Measurements from ENCODE around the gene MORN1.
A peak's percentile ranks its signal among the peaks of the same experiment; 100 is the strongest.
"Not testable (repeated sequence)": the region's sequence is repeated elsewhere in the genome, so short reads cannot be mapped to it uniquely, and the experiment has no call there.

MORN1 gene

DNA sequence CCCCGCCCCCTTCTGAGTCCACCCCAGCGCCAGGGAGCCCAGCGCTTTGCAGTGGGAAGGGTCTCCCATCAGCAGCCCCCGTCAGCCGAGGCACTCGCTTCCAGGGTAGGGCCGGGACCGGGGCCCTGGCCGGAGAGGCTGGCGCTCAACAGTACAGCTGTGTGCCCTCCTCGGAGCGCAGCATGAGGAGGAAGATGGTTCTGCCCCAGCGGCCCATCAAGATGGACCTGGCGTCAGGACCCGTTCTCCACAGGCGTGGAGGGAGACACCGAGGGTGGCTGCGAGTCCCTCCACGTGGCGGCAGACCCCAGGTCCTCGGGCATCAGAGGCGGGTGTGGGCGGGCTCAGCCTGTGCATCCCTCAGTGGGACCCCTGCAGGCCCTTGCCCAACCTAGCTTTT lies 54.3 kb downstream of the MORN1 start:
- no peak for DNase-seq (ENCODE audit: low spot score)

DNA sequence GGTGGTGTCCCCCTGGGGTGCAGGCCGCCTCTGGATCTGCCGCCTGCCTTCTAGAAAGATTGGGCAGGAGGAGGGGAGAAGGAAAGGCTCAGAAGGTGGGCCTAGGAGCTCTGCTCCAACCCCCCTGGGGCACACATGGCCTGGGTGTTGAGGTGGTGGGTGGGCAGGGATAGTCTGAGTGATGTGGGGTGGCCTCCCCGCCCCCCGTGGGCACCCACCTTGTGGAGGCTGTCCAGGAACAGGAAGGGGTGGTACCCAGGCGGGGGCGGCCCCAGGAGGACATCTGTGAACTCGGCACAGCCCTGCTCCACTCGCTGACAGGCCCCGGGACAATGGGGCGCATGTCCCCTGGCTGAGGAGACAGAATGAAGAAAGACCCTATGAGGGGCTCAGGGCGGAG lies 54.9 kb downstream of the MORN1 start:
- no peak for DNase-seq (ENCODE audit: low spot score)

DNA sequence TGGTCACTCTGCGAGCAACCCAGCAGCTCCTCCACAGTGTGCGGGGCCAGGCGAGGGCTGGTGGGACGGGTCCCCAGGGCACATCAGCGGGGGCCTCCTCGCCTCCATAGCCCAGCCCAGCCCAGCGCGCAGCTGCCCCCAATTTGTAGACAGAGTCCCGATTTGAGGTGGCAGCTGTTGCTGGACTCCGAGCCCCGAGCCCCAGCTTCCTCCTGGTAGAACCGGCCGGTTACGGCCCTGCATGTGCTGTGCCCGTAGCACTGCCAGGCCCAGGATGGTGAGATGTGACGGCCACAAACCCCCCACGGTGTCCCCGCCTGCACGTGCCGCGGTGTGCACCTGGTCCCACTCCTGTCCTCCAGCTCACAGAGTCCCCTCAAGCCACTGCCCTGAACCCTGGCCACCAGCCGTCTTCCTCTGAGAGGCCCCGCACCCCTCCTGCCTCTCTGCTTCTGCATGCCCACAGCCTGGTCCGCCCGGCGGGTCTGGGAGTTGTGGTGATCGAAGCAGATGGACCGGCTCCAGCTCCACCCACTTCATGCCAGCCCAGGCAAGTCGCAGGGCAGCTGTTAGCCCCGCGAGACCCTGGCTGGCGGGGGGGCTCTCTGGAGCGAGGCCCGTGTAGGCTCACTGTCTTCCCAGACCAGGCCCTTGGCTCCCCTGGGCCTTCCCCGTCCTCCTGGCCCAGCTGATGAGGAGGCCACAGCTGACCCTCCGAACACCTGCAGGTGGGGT lies 55.5 kb downstream of the MORN1 start:
- no peak for DNase-seq (ENCODE audit: low spot score)

DNA sequence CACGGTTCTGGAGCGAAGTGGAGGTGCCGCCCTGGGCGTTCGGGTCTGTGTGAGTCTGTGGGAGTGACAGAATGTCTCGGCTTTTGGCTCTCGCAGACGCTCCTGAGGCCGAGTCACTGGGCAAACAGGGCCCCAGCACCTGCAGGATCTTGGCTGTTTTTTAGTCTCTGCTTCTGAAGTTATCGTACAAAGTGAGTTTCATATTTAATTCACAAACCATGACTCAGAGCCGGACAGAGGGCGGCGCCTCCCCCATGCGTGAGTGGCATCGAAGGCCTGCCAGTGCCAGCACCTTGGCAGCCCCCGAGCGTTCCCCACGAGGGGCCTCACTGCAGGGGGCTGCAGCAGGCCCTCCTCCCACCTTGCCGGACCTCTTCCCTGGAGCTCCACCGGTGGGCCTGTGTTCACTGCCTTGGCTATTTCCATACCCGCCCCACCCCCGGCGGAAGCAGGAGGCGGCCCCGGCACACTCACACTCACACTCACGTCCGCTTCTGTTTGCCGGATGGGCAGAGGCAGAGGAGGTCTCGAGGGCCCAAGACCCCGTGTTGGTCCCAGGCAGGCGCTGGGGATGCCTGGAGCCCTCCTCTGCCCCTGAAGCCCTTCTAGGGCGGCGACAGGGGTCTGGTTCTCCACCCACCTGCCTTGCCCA lies 56.3 kb downstream of the MORN1 start:
- no peak for DNase-seq (ENCODE audit: low spot score)

DNA sequence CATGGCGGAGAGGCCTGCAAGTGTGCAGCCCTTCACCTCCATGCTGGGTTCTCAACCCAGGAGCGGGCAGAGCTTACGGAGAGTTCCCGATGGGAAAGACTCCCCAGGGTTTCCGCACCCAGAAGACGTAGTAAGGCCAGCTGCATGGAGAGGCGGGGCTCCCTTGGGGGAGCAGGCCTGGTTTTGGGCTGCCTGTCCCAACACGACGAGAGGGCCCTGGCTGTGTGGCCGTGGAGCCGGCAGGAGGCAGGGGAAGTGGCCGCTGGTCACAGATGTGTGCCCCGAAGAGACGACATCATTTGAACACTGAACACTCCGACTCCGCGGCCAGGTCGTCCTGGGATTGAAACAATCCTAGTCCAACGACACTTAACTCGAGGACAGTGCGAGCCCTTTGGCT lies 57.0 kb downstream of the MORN1 start:
- DNase-seq (ENCODE audit: low spot score) = no peak

DNA sequence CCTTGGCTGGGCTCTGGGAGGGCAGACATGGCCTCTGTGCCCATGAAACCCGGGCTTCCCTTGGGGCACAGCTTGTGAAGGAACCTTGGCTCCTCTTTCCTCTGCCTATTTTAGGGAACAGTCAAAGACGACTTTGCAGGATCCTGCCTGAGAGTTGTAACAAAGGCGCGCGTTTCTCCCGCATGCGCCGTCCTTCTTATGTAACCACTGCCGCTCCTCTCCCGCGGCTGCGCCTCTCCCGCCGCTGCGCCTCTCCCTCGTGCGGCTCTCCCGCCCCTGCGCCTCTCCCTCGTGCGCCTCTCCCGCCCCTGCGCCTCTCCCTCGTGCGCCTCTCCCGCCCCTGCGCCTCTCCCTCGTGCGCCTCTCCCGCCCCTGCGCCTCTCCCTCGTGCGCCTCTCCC lies 59.8 kb downstream of the MORN1 start:
- DNase-seq (ENCODE audit: low spot score) = not testable (repeated sequence)

DNA sequence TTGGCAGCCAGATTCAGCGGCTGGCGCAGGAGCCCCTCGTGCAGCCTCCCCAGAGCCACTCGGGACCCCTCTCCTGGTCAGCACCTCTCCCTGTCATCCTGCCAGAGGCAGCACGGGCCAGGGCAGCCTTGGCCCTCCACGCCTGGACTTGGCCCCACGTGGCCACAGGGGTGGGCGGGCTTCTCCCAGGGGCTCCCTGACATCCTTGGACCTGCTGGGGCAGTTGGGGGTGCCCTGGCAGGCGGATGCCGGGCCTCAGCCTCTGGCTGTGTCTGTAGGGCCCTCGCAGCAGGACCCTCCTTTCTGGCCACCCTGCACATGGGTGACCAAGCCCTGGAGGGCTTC lies 60.2 kb downstream of the MORN1 start:
- no peak for DNase-seq (ENCODE audit: low spot score)

DNA sequence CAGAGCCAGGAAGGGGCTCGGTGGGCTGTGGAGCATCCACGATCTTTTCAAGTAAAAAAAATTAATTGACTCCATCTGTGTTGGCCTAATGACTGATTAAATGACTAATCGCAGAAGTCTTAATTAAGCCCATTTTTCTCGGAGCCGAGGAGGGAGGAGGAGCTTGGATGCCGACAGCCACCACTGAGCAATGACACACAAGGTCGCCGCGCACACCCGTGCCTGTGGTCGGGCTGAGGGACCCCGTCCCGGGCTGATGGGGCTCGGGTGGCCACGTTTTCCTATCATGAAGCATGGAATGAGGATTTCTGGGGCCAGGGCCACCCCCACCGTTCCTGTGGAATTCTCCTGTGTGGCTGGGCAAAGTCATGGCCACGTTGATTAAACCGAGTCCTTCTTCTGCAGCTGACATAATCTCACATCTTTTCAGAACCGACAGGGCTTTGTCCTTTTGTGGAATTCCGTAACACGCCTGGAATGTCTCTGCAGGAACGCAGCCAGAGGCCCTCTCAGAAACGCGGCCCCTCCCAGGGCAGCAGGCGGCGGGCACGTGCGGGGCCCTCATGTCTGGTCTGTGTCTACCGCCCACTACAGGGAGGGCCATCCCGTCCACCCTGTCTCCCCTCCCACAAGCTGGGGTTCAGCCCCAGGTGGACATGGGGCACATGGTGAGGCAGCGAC lies 60.7 kb downstream of the MORN1 start:
- peak; percentile 88 for DNase-seq (ENCODE audit: low spot score)

DNA sequence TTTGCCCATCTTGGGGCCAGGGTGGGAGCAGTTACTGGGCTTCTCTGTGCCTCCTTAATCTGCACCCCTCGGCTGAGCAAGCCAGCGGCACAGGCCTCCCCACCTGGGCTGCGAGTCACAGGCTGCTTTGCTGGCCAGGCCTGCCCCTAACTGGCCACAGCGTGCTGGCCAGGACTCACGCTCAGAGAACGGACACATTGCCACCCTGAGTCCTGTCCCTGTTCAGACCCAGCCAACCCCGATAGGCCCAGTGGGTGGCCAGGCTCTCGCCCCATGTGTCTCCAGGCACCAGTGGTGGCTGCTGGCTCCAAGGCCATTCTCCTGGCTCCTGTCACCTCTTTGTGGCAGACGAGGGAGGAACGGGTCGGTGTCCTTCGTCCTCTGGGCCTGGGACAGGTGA lies 61.3 kb downstream of the MORN1 start:
- no peak for DNase-seq (ENCODE audit: low spot score)

DNA sequence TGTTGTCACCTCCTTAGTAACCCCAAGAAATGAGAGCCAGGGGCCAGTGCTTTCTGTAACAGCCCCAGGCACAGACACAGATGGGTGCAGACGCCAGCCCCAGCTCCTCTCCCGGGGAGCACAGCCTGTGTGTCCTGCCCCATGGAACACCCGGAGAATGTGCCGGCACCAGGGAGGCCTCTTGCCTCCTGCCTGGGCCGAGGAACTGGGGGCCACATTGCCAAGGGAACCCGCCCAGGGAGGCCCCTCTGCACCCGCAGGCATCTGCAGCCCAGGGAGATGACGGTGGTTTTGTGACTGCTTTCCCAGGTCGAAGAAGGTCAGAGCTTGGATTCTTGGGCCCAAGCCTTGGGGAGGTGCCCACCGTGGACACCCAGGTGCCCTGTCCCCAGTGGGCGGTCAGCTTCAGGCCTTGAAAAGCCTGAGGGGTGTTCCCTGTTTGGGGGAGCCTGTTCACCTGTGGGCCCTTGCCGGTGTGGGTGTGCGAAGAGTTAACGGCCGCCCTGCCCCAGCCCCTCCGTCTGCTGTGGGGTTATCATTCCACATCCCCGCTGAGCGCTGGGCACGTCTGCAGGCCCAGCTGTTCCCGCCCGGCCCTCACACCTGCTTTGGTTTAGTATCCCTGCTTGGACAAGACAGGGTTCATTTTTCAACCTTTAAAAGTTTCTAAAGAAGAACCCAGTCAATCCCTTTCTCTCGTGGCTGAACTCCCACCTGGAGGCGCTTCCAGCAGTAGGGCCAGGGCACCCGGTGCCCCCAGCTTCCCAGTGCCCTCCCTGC lies 62.5 kb downstream of the MORN1 start:
- no peak for DNase-seq (ENCODE audit: low spot score)

DNA sequence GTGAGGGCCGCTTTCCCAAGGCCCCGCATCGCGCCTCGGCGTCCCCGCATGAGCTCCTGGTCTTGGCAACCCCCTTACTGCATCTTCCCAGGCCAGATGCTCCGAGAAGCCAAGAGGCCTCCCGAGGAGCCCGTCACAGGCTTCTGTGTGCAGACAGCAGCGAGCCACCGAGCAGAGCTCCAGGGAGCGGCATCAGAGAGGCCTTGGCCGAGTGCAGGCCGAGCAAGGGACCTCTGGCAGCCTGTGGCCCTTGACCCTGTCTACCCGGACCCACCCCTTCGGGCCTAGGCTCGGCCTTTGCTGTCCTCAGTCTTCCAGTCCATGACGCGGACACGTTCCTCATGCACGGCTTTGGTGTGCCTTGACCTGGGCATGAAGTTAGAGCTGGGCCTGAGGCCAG lies 63.5 kb downstream of the MORN1 start:
- DNase-seq (ENCODE audit: low spot score) = no peak

DNA sequence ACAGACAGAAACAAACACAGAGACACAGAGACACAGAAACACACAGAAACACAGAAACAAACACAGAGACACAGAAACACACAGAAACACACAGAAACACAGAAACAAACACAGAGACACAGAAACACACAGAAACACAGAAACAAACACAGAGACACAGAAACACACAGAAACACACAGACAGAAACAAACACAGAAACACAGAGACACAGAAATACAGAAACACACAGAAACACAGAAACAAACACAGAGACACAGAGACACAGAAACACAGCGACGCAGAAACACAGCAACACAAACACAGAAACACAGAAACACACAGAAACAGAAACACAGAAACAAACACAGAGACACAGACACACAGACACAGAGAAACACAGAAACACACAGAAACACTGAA lies 64.2 kb downstream of the MORN1 start:
- DNase-seq (ENCODE audit: low spot score) = not testable (repeated sequence)

DNA sequence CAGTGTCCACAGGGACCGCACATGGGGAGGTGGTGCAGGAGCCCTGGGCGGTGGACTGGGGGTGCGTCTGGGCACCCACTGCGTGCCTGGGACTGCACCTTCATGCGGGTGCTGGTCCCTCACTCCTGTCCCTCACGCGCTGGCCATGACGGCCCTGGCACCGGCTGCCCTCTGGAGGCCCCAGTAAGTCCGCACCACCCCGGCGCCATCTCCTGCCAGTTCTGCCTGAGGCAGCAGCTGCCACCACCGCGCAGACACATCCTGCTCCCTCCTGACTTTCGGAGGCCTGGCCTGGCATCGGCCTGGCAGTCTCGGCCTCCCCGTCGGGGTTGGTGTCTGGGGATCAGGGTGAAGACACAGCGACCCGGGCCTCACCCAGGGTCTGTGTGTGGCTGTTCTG lies 64.8 kb downstream of the MORN1 start:
- no peak for DNase-seq (ENCODE audit: low spot score)

DNA sequence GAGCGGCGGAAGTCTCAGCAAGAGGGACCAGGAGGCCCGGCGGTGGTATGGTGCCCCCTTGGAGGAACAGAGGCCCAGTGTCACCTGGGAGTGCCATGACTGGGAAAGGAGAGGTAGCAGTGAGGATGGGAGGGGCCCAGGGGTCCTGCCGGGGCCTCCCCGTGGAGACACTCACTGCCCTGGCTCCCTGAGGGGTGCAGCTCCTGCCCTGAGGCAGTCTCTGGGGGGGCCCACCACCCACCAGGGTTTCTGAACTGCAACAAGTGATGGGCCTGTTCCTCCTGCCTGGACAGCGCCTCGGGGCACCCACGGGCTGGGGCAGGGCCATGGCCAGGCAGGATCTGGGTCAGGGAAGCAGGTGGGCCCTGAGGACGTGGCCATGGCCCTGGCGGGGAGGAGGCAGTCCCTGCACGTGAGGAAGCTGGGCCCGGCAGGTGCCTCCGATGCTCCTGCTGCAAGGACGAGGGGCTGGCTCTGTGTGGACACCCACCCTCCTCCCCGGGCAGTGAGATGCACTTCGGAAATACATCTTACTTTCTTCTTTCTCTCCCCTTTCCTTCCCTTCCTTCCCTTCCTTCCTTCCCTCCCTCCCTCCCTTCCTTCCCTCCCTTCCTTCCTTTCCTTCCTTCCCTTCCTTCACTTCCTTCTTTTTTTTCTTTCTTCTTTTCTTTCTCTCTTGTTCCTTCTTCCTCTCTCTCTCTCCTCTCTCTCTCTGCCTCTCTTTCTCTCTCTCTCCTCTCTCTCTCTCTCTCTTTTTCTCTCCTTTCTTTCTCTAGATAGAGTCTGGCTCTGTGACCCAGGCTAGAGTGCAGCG lies 66.6 kb downstream of the MORN1 start:
- DNase-seq (ENCODE audit: low spot score) = no peak

DNA sequence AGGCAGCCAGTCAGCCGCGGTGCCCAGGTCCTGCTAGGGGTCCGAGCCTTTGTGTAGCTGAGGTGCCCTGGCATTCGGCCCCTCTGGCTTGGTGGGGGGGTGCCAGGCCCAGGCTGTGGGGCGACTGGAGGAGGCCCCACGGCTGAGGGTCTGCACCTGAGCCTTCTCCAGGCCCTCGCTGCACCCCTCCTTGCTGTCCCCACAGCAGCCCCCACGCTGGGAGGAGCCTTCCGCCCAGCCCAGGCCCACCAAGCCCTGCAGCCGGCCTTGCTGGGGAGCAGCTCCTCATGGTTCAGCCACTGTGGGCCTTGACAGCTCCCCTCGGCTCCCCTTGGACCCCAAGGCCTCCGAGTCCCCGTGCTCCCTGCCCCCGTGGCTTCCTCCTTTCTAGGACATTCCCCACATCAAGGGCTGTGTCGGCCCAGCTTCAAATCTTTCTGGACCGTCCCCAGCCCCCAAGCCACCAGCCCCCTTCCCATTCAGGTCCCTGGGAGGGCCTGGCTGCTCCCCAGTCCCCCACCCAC lies 67.8 kb downstream of the MORN1 start:
- no peak for DNase-seq (ENCODE audit: low spot score)

DNA sequence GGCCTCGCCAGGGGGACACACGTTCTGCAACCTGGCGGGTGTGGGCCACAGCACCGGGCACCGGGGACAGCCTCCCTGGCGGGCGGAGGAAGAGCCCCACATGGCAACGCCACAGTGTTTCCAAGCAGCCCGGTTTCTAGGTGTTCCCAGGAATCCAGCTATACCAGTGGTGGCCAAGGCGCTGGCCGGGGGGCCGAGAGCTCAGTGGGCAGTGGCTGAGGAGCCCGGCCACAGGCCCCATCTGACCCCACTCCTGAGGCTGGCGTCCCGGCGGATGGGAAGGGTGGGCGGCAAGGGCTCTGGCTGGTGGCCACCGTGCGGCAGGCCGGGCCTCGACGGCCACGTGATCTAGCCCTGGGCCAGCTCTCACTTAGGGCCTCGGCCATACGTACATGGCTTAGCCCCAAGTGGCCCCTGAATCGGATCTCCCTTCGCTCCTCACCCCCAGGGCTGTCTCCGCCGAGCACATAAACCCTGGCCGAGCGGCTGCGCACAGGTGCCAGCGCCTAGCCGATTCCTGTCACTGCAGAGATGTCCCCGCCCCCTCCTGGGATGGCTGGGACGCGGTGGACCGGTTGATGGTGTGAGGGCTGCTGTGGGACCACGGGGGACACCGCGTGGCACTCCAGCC lies 68.7 kb downstream of the MORN1 start:
- DNase-seq (ENCODE audit: low spot score) = peak; percentile 82

DNA sequence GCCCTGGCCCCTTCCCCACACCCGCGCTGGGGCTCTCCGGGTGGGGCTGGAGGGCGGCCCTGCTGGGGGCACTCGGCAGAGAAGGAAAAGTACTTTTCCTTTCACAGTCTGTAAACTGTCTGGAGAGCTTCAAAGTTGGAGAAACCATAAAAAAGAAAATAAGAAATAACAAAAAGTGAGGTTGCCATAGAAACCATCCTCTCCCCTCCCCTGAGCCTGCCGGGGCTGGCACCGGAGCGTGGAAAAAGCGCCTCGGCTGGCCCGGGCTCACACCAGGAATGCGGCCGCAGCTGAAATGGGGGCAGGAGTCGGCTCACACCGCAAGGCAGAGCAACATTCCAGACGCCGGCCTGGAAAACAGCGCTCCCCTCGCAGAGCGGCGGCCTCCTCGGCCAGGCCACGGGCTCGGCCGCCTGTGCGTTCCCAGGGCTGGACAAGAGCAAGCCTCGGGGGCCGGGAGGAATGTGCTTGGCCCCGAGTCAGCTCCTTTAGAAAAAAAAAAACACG lies 69.2 kb downstream of the MORN1 start:
- DNase-seq (ENCODE audit: low spot score) = peak; percentile 98

DNA sequence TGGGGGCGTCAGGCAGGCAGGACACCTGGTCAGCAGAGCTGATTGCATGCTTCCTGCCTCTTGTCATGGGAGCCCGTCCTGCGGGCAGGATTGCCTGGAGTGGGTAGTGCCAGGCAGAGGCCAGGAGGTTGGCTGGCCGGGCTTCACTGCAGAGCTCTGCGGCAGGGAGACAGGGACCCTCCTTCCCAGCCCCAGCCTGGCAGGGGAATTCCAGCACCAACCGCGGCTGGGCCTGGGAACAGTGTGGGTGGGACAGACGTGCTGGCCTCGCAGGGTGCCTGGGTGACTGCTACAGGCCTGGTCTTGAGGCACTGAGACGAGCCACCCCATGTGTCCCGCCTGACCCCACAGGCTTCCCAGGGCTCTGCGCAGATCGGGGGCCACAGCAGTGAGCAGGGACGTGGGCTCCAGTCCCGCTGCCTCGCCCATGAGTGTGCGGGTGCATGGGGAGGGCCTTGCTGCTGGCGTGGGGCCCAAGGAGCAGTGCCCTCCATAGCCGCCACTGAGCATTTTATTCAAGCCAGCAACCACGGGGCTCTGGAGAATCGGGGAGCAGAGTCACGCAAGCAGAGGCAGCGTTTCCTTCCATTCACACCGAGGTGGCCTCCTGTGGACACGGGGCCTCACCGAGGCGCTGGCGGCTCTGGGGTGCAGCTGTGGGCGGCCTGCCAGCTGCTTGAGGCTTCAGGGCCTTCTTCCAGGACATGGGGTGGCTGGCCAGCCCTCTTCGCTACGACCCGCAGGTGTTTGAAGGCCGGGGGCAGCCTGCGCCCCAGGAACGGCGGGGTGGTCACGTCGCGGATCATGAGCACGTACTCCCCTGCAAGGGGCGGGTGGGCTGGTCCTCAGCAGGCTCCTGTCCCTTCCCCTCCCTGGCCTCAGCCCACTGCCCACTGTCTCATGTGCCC lies 70.3 kb downstream of the MORN1 start:
- DNase-seq (ENCODE audit: low spot score) = no peak

DNA sequence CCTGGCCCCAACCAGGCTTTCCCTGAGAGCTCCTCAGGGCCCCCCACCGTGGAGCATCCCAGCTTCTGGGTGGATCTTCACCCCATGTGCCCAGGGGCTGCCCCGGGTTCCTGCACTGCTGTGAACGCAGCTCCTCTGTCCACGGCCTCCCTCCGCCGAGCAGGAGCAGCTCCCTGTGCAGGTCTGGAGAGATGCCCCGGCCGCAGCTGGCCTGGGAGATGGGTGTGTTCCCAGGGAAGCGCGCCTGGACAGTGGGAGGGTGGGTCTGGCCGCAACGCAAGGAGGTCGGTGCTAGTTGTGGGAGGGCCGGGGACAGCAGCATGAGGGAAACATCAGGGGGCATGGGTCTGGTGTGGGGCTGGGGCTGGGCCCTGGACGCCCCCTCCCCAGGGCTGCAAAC lies 71.3 kb downstream of the MORN1 start:
- DNase-seq (ENCODE audit: low spot score) = no peak

DNA sequence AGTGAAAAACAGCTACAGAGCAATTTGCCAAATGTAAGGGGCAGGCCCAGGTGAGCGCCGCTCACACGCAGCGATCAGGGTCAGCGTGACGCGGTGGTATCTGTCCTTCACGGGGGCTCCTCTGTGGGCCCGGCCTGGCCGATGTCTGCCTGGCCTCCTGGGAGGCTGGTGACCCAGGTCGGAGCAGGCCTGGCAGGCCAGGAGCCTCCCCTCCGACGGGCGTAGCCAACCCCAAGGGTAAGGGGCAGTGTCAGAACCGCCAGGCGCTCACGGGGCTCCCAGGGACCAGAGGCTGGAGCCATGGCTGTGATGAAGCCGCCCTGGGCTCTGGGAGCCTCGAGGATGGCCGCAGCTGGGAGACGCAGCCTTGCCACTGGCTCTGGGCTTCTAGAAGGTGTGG lies 72.1 kb downstream of the MORN1 start:
- no peak for DNase-seq (ENCODE audit: low spot score)
